NK-92 (cell line): ENCODE results near the gene STUM.
"Not testable (repeated sequence)": the region's sequence is repeated elsewhere in the genome, so short reads cannot be mapped to it uniquely, and the experiment has no call there.

Experiments
- DNase-seq: peaks from one replicate; lab custom pipeline; 2025; ENCODE audit not compliant: unreplicated experiment; lab: John Stamatoyannopoulos, UW

Gene STUM

GRCh38 chr1:226579781-226580323, 31.3 kb downstream of the STUM start:
- no peak for DNase-seq

- DNase-seq, result no peak
Measured at GRCh38 chr1:226580625-226581270, 32.2 kb downstream of the STUM start.

- no peak for DNase-seq
Measured at GRCh38 chr1:226581650-226582330, 33.2 kb downstream of the STUM start.

- DNase-seq, result no peak
Measured at GRCh38 chr1:226582966-226583365, 34.4 kb downstream of the STUM start.

- DNase-seq, result no peak
Measured at GRCh38 chr1:226584164-226584563, 35.6 kb downstream of the STUM start.

- no peak for DNase-seq
Measured at GRCh38 chr1:226586116-226586515, 37.6 kb downstream of the STUM start.

GRCh38 chr1:226586650-226587422, 38.3 kb downstream of the STUM start:
- no peak for DNase-seq

GRCh38 chr1:226588484-226588883, 39.9 kb downstream of the STUM start:
- no peak for DNase-seq

- DNase-seq, result no peak
Measured at GRCh38 chr1:226589008-226589733, 40.6 kb downstream of the STUM start.

- DNase-seq, result no peak
Measured at GRCh38 chr1:226590614-226591013, 42.0 kb downstream of the STUM start.

GRCh38 chr1:226593541-226593940, 45.0 kb downstream of the STUM start:
- DNase-seq, result no peak

GRCh38 chr1:226596531-226597165, 48.1 kb downstream of the STUM start:
- DNase-seq, result no peak

GRCh38 chr1:226597616-226598454, 49.3 kb downstream of the STUM start:
- no peak for DNase-seq

GRCh38 chr1:226598455-226598849, 49.9 kb downstream of the STUM start:
- no peak for DNase-seq

GRCh38 chr1:226598955-226599354, 50.4 kb downstream of the STUM start:
- not testable (repeated sequence) for DNase-seq

- no peak for DNase-seq
Measured at GRCh38 chr1:226599636-226600238, 51.2 kb downstream of the STUM start.

- DNase-seq, result no peak
Measured at GRCh38 chr1:226600254-226600653, 51.7 kb downstream of the STUM start.

GRCh38 chr1:226601456-226601855, 52.9 kb downstream of the STUM start:
- DNase-seq, result no peak
